ENCODE measurements around the gene EHHADH.

DNA sequence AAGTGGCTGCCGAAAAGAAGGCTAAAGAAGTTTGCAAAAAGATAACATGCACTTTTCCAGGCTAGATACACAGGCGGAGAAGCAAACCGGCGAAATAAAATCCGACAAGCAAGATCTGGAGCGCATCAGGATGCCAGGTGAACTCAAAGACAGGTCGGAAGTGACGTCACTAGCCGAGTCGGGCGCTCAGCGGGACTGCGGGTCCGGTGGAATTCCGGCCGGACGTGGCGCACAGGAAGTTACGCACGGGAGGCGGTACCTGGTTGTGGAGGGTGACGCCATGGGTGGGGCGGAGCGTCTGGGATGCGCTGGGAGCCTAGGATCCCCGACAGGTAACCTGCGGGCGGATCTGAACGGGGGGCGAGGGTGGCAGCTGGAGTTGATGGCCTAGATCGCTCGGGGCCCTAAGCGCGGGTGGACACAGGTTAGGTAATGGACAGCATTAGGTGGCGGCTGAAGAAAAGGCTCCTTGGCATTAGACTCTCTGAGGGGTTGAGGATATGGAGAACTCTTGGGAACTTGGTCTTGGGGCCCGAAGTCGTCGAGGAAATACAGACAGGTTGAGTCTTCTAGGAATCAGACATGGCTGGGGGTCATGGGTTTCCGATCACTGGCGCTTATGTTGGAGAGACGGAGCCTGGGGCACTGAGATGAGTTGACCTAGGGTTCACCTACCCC, 29.0 kb upstream of the EHHADH start:
- TF ChIP-seq CTCF (conservative IDR thresholded peaks at IDR 0.05; ENCODE audit: low read length) = no peak
- no peak for TF ChIP-seq EZH2phosphoT487 (IDR thresholded peaks at IDR 0.05; ENCODE audit: borderline replicate concordance)
